ENCODE measurements around the gene CDK19.
"Not testable (repeated sequence)": the region's sequence is repeated elsewhere in the genome, so short reads cannot be mapped to it uniquely, and the experiment has no call there.

CDK19 gene

DNA sequence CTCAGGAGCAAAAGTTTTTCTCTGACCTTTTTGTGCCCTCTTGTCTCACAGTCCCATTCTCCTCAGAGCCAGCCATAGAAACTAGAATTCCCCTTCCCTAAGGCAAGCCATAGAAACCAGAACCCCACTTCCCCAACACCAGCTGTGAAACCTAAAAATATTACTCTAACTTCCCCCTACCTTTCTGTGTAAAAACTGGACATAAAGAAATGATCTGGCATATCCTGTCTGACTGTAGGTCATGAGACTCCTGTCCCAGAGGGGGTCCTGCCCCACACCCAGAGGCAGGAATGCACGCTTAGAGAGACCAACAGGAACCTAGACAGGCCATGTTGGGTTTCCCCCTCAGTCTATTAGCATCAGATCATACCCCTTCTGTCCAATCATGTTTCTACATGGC lies 198.2 kb downstream of the CDK19 start:
- DNase-seq = no peak

DNA sequence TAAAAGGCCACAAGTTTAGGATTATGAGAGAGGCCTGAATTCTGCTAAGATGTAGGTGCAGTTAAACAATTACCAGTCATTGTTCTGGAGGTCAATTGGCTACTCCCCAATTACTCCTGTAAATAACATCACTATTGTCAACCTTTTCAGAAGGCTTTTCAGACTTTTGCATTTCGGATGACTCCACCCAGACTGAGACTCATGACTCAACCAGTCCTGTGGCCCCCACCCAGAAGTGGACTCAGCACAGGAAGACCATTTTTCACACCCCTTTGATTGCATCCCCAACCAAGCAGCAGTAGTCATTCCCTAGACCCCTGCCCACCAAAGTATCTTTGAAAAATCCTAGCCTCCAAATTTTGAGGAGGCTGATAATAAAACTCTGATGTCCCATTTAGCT lies 199.5 kb downstream of the CDK19 start:
- no peak for DNase-seq

DNA sequence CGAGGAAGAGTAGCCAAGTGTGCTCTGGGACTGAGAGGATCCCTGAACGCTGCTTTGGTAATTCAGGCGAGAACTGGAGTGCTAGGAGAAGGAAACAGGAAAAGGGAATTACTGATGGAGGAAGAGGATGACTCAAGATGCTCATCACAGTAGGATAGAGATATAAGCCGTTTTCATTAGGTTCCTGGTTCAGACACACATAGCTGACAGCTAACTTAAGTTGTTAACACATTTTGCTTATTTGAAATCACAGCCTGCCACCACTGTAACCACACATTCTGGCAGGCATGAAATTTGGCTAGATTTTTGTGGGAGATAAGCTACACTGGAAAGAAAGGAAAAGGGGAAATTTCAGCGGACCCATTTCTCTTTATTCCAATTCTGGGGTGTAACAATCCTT lies 200.7 kb downstream of the CDK19 start:
- DNase-seq = no peak

DNA sequence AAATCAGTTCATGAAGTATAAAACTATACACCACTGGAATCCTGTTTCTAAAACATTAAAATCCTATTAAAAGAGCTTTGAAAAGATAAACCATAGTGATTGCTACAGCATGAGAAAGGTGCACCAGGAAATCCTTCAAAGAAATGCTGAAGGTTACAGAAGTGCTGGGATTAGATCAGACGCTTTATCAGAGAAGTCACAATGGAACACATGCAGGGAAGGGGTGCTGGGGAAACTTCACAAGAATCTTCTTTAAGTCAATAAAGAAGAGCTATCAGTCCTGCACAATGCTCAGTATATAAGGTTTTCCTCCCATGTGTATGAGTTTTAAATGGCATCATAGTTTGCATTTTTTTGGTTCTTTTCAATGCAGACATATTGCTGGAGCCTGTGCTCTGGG lies 201.2 kb downstream of the CDK19 start:
- DNase-seq = no peak

DNA sequence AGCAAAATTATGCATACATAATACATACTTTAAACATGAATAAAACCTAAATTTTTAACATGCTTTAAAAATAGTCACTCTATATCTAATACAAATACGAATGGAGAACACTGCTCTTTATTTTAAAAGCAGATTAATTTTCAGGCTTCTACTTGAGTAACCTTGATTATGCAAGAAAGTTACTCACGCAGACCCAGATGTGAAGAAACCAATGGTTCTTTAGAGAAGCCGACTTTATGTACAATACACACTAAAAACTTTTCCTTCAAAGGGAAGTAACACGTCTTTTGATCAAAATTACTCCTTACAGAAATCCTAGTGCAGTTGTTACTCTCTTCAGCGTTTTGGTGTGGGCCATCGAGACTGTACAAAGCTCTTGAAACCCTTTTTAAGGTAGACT lies 201.9 kb downstream of the CDK19 start:
- DNase-seq = no peak

DNA sequence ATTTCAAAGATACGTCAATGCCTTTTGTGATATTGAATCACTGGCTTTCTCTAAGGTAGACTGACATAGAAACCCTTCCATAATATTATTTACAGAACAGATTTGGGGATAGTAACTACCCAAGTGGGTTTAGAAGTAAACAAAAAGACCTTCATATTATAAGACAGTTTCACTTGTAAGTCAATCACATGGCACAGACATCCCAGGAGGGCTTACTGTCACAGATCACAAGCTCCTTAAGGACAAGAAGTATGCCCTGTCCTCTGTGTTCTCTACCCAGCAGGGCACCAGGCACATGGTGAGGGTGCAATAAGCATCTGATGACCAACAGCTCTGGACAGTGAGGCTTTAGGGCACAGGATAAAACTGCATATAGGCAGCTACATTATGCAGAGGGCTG lies 203.0 kb downstream of the CDK19 start:
- no peak for DNase-seq

DNA sequence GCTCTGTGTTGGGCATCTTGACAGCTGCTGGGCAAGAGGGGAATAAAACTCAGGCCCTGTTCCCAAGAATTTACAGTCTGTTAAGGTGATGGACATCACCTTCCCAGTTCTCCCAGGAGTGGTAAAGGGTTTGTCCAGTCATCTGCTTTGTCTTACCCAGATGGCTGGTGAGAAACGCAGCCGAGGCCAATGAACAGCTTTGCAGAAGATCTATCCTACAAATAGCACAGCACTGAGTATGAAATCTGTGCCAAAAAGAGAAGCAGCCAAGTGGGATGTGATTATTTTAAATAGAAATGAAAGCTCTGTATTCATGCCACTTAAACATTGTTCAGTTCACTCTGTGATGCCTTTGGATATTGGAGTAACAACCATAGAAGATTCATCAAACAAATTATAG lies 206.2 kb downstream of the CDK19 start:
- no peak for DNase-seq

DNA sequence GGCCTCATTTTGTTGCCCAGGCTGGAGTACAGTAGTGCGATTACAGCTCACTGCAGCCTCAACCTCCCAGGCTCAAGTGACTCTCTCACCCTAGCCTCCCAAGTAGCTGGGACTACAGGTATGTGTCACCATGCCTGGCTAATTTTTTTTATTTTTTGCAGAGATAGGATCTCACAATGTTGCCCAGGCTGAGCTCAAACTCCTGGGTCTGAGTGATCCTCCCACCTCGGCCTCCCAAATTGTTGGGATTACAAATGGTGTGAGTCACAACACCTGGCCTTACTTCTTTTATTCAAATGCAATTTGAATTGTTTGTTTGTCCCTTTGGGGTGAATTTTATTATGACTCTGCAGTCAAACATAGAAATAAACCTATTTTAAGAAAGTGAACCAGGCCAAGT lies 207.1 kb downstream of the CDK19 start:
- no peak for DNase-seq

DNA sequence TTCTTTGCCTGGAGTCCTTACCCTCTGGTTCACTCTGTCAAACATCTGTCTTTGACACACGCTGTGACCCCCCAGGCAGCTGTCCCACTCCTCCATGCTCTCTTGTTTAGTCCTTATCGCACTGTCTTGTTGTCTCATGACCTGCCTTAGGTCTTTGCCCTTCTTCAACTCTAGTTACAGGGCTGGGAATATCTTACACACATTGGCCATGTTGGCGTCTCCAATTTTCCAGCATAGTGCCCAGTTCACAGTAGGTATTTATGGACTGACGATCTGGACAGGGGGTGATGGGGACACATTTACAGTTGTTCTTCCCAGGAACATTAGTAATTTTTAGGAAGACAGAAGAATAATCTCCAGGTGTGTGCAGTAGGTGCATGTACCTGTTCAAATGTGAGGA lies 209.1 kb downstream of the CDK19 start:
- no peak for DNase-seq

DNA sequence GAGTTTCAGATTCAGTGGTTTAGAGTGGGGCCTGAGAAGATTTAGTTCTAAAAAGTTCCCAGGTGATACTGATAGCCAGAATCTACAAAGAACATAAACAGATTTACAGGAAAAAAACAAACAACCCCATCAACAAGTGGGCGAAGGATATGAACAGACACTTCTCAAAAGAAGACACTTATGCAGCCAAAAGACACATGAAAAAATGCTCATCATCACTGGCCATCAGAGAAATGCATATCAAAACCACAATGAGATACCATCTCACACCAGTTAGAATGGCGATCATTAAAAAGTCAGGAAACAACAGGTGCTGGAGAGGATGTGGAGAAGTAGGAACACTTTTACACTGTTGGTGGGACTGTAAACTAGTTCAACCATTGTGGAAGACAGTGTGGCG lies 214.6 kb downstream of the CDK19 start:
- not testable (repeated sequence) for DNase-seq

DNA sequence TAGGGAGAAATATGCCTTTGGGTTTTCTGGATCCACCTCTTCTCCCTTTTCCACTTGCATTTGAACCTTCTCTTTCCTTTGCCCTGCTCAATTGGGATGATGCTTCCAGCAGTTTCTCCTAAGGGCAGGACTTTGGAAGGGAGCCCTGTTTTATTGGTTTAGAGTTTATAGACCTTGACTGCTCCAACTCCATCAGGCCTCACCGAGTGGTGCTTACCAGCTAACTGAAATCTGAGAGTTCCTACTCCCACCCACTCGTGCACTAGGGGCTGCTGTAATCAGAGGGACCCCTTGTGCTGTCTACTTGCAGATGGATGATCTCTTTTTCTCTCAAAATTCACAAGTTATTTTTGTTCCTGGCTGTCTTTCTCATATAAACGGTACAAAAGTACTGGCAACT lies 217.5 kb downstream of the CDK19 start:
- DNase-seq = no peak

DNA sequence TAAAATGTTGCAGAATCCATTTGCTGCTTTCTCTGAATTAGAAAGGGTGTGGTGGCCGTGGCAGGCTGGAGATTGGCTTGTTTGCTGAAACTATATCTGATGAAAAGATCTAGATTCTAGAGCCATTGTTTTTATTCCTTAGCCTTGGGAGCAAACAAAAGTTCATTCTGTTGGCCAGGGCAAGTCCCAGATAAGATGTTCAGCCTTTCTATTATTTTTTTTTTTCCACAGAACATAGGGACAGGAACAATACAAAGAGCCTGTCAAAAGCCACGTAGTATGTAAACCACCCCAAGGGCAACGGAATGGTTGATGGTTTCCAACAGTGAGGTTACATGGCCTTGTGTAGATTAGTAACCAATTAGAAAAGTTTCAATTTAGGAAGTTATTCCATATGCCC lies 218.9 kb downstream of the CDK19 start:
- DNase-seq = no peak

DNA sequence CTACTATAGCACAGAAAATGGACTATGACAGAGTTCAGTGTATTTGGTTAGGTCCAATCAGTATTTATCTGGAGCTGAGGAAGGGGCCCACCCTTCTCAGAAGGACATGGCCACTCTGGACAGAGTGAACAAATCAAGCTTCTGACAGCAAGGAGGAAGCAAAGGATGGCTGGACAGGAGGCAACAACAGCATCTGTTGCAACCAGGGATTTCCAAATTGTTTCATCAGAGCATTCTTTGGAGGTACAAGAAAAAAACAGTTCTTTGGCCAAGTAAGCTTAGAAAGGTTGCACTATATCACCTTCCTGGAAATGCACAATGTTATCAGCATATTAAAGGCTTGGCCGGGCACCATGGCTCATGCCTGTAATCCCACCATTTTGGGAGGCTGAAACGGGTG lies 220.2 kb downstream of the CDK19 start:
- DNase-seq = no peak

DNA sequence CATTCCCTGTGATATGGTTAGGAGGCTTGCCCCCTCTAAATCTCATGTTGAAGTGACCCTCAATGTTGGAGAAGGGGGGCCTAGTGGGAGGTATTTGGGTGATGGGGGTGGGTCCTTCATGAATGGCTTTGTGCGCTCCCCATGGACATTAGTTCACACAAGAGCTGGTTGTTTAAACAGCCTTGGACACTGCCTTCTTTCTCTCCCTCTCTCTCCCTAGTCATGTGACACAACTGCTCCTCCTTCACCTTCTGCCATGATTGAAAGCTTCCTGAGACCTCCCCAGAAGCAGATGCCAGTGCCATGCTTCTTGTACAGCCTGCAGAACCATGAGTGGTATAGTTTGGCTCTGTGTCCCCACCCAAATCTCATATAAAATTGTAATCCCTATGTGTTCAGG lies 221.6 kb downstream of the CDK19 start:
- no peak for DNase-seq

DNA sequence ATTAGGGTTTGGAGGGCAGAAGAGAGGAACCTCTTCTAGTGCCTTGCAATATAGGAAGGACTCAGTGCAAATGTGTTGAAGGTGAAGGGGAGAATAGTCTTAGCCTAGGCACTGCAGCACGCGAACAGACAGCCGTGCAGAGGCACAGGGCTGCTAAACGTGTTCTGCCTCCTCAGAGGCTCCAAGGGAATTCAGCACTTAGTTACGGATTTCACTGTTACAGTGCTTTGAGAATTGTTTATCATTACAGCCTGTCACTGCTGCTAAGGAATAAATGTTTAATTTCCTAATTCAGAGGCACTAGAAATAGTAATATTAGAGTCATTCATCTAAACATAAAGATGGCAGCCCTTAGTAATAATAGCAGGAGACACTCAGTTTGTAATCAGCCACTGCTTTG lies 222.5 kb downstream of the CDK19 start:
- DNase-seq = no peak

DNA sequence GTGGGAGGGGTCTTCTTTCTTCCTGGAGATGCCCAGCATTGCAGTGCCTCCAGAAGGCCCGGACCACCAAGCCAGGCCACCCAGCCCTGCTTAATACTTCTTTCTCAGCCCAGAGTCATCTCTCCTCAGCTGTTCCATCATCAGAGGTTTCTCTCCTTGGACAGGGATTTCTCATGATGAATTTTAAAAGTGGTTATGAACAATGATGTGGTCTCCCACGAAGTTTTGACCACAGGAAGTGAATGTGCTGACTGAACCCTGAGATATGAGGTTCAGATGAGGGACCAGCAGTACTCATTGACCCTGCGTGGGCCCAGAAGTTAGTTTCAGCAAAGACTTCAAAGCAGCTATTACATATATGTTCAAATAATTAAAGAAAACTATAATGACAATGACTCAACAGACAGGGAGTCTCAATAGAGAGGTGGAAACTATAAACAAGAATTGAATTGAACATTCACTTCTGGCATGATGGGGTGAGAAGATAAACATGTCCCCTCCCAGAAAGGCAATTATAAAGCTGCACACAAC lies 224.4 kb downstream of the CDK19 start:
- DNase-seq = no peak

DNA sequence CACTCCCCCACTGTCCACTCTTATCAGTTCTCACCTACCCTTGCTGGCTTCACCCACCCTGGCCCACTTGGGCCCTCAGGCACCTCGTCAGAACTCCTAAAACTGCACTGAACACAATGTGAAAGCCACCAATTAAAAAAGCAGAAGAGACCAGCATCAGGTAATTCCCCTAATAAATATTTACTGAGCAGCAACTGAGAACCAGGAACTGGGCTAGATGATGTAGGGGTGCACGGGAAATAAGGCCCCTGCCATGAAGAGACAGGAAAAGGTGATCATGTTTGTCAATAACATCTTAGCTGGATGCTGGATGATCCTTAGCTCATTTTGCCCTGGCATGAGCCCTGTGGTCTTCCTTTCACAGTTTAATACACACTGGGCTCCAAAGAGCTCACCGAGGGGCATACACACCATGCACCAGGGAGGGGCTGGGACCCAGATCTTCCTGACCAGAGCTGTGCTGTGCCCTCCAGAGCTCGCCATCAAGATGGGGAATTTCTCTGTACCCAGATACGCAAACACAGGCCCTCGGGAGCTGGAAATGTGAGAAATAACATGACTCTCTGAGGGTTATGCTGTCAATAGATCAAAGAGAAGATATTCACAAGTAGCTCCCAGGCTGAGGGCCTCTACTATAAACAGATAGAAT lies 225.3 kb downstream of the CDK19 start:
- DNase-seq = no peak

DNA sequence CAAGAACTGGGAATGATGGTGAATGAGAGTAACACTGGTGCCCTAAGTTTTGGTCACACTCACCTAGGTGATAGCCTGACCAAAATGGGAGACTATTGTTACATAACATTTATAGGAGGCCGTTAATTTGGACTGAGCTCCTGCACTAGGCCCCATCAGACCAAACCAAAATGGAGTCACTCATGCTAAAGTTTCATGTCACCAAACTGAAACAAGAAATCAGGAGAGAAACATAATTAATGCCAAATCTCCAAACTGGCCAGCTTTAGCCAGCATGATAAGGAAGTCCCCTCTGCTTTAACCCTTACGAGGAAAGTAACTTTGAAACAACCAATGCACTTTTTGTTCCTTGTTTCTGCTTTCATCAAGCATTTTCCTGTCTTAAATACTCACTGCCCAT lies 227.9 kb downstream of the CDK19 start:
- DNase-seq = no peak

DNA sequence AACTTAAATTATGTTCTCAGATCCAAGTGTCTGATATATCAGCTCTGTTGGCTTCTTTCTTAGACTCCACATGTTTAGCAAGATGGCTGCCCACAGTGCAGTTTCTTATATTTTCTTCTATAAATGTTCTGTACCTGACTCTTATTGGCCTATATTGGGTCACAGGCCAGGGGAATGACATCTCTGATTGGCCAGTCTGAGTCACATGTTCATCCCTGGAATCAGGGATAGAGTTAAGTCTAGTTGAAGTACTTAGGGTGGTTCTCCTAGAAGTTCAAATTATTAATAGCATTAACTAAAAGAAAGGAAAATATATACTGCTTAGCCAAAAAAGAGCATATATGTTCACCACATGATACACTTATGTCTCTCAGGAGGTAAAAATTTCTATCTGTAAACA lies 233.6 kb downstream of the CDK19 start:
- DNase-seq = no peak

DNA sequence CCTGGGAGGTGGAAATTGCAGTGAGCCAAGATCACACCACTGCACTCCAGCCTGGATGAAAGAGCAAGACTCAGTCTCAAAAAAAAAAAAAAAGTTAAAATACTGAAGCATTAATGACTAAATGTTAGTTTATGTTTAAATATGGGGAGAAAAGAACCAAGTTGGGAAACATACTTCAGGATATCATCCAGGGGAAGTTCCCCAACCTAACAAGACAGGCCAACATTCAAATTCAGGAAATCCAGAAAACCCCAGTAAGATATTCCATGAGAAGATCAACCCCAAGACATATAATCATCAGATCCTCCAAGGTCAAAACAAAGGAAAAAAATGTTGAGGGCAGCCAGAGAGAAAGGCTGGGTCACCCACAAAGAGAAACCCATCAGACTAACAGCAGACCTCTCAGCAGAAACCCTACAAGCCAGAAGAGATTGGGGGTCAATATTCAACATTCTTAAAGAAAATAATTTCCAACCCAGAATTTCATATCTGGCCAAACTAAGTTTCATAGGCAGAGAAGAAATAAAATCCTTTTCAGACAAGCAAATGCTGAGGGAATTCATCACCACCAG lies 237.6 kb downstream of the CDK19 start:
- DNase-seq = not testable (repeated sequence)

DNA sequence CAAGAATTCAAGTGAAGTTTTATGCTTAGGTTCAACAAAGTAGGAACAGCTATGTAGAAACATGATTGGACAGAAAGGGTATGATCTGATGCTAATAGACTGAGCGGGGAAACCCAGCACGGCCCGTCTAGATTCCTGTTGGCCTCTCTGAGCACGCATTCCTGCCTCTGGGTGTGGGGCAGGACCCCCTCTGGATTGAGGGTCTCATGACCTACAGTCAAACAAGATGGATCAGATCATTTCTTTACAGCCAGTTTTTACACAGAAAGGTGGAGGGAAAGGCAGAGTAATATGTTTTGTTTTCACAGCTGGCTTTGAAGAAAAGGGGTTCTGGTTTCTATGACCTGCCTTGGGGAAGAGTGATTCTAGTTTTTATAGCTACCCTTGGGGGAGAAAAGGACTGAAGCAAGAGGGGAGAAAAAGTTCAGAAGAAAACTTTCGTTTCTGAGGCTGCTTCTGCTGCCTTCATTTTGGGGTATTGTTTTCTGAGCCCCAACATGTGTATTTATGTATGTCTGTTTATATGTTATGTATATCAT lies 239.3 kb downstream of the CDK19 start:
- DNase-seq = no peak

DNA sequence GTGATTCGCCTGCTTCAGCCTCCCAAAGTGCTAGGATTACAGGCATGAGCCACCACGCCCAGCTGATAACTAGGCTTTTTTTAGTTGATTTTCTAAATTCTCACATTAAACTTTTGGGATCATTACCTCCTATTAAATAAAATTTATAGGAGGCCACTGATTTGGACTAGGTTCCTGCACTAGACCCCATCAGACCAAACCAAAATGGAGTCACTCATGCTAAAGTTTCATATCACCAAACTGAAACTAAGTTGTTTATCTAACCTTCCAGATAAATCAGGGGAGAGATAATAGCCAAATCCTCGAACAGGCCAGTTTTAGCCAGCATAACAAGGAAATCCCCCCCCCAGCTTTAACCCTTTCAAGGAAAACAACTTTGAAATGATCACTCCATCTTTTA lies 240.5 kb downstream of the CDK19 start:
- no peak for DNase-seq

DNA sequence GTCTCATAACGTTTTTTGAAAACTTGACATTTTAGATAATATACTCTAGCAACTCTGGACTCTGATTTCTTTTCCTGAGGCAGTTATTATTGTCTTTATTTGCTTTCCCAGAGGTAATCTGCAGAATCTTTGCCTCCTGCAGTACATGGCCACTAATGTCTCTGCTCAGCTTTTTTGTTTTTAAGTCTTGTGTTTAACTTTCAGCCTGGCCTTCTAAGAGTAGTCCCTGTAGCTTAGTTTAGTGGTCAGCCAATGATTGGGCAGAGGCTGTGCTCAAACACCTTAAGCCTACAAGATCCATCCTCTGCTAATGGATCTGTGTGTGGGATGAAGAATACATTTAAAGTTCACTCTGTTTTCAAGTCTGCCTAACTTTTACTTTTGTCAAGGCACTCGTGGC lies 241.7 kb downstream of the CDK19 start:
- DNase-seq = no peak

DNA sequence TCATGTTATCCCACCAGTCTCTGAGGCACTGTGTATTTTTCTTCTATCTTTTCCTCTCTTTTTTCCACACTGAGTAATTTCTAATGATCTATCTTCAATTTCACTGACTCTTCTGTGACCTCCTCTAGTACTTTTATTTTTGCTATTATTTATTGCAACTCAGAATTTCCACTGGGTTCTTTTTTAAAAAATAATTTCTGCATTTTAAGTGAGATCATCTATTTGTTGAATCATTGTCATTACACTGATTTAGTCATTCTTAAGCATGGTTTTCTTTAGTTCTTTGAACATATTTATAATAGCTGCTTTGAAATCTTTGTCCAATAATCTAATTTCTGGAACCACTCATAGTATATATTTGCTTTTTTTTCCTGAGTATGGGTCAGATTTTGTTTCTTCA lies 242.1 kb downstream of the CDK19 start:
- DNase-seq = no peak
